Measurements from ENCODE around the gene FGF9.

DNA sequence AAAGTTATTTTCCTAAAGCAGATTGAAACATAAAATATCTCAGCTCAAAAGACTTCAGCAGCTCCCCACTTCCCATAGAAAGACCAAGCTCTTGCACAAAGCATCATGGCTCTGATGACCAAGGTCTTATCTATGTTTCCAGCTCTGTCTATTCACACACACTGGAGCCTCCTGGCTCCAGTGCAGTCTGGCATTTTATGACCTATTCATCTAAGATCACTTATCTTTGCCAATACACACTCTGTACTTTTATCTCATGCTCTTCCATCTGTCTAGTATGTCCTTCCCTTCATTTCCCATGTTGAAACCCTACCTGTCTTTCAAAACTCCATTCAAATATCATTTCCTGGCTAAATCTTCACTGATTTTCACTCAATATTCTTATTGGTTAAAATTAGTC lies 74.4 kb downstream of the FGF9 start:
- TF ChIP-seq POLR2A (IDR thresholded peaks at IDR 0.05; ENCODE audit: low read length) = no peak
- no peak for TF ChIP-seq GATA1 (IDR thresholded peaks at IDR 0.05; ENCODE audit: low read depth, low read length)

All from erythroblast (primary cell).